Hypothalamus (tissue), 51 donors: ENCODE measurements around the gene PTPRT.
A peak's percentile ranks its signal among the peaks of the same experiment; 100 is the strongest.

Experiments used
- DNase-seq, 51 donors: peaks; one replicate each; lab custom pipeline; 2025; lab: John Stamatoyannopoulos, UW

The PTPRT gene

GRCh38 chr20:42982218-42982617 lies 207.5 kb downstream of the PTPRT start:
- DNase-seq, result peak in 1 of 51 donors; percentile 47

GRCh38 chr20:42981253-42981652 lies 208.5 kb downstream of the PTPRT start:
- no peak for DNase-seq

DNA sequence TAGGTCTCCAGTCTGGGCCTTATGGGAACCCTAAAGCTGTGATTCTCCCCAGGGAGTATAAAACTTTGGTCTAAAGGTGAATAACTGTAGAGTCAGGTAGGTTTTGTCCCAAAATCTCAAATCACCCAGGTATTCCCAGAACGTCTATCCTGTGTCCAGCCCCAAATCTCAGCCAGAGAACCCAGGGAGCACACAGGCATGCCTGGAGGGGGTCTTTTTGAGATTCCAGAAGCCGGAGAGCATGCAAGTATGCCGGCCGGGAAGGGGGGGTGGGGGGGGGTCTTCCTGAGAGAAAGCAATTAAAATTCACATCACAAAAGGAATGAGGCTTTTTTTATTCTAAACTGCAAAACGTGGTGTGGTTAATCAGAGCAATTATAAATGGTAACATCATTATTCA lies 210.0 kb downstream of the PTPRT start:
- no peak for DNase-seq

- DNase-seq, result no peak
Measured at GRCh38 chr20:42978184-42978974, 211.3 kb downstream of the PTPRT start.

DNA sequence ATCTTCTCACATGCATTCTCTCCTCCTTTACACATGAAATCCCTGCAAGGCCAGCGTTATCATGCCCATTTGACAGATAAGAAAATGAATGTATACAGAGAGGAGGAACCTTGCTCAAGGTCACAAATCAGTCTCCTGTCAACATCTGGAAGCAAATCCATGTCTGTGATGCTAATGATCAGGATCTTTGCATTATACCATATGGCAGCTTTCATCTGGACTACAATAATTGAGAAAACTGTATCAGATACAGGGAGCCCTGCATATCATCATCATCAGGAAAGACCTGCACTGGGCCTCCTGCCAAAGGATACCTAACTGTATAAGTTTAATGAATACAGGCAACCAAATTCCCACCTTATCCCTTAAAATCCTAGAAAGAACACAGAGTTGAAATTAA lies 213.7 kb downstream of the PTPRT start:
- DNase-seq, result no peak

GRCh38 chr20:42974347-42974746 lies 215.4 kb downstream of the PTPRT start:
- peak in 2 of 51 donors; percentile 12 to 44 for DNase-seq

DNA sequence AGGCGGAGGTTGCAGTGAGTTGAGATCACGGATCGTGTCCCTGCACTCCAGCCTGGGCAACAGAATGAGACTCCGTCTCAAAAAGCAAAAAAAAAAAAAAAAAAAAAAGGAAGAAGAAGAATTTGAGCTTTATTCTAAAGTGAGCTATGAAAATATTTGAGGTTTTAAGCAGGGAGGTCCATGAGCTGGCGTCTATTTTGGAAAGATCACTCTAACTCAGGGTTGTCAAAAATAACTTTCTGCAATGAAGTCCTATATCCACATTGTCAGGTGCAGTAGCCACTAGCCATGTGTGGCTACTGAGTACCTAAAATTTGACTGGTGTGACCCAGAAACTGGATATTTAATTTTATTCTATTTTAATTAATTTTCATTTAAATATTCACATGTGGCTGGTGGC lies 217.1 kb downstream of the PTPRT start:
- no peak for DNase-seq

- no peak for DNase-seq
Measured at GRCh38 chr20:42968746-42969145, 221.0 kb downstream of the PTPRT start.

- DNase-seq, result no peak
Measured at GRCh38 chr20:42963796-42964195, 225.9 kb downstream of the PTPRT start.

DNA sequence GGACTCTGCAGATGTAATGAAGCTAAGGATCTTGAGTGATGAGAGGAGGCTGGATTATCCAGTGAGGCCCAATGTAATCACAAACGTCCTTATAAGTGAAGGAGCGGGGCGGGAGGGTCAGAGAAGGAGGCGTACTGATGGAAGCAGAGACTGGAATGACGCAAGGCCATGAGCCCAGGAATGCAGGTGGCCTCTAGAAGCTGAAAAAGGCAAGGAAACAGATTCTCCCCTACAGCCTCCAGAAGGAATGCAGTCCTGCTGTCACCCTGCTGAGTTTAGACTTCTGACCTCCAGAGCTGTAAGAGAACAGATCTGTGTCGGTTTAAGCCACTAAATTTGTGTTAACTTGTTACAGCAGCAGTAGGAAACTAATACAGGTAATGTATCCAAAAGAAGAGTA lies 227.9 kb downstream of the PTPRT start:
- DNase-seq, result no peak

GRCh38 chr20:42959996-42960395 lies 229.7 kb downstream of the PTPRT start:
- DNase-seq, result no peak

DNA sequence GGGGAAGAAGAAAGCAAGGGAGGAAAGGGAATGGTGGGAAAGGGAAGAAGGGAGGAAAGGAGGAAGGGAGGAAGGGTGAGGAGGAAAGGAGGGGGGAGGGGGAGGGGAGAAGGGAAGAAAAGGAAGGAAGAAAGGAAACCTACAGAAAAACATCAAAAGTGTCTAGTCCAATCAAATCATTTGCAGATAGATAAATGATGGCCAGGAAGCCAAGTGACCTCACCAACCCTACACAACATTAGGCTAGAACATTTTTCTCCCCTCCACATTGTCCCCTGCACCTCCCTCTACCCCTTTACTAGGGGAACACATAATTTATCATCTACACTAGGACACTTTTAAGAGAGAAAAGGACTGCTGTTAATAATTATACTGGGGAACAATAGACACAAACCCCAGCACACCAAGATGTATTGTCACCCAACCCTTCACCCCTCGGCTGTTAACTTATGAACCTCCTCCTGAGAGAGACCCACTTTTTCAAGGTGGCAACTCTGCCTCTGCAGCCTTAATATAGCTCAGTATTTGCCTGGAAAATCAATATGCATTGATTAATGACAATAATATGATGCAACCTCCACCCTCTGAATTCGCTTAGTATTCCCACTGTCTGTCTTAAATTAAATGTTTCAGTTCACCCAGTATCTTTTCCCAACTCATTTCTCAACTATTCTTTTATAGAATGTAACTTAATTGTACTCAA lies 231.2 kb downstream of the PTPRT start:
- DNase-seq, result no peak

DNA sequence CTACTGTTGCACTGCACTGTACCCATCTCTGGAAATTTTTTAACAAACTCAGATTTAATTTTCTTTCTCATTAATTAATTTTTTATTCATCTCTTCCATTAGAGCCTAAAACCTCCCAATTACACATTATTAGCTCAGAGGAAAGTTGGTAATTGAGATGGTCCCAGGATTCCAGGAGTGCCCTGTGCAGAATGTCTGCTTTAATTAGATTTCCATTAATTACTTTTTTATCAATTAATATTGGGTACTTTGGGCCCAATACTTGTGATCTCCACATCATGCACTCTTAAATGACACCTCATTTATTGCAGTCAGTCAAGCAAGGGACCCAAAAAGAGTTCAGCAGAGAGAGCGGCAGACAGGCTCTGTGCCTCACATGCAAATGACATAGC lies 232.0 kb downstream of the PTPRT start:
- DNase-seq, result no peak

- DNase-seq, result no peak
Measured at GRCh38 chr20:42957018-42957703, 232.5 kb downstream of the PTPRT start.

DNA sequence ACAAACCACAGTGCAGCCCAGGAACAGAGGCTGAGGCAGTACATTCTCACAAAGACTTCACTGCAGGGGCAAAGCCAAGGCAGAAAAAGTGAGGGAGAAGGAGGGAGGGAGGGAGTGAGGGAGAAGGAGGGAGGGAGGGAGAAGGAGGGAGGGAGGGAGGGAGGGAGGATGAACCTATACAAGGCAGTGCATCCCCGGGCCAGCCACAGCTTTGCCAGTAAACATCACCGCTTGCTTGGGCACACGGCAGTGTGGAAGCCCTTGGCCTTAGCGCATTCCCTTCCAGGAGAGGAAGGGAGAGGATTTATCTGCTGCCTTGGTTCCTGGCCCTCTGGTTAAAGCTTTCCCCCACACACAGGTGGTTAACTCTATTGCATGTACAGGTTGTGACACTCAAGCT lies 234.0 kb downstream of the PTPRT start:
- DNase-seq, result no peak

DNA sequence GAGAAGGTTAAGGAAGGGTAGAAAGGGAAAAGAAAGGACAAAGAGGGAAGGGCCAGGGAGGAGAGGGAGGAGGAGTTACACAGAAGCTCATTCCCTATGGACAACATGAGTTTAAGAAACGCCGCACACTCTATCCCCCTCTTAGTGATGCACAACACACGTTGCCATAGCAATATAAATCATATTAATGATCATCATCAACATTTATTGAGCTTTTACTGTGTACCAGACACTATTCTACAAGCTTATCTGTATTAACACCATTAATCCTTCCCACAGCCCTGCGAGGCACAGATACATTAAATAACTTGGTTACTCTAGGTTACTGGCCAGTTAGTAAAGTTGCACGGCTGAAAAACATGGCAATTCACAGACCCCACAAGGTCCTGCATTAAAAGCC lies 234.8 kb downstream of the PTPRT start:
- DNase-seq, result no peak

- peak in 1 of 51 donors; percentile 2 for DNase-seq
Measured at GRCh38 chr20:42949950-42950349, 239.8 kb downstream of the PTPRT start.

DNA sequence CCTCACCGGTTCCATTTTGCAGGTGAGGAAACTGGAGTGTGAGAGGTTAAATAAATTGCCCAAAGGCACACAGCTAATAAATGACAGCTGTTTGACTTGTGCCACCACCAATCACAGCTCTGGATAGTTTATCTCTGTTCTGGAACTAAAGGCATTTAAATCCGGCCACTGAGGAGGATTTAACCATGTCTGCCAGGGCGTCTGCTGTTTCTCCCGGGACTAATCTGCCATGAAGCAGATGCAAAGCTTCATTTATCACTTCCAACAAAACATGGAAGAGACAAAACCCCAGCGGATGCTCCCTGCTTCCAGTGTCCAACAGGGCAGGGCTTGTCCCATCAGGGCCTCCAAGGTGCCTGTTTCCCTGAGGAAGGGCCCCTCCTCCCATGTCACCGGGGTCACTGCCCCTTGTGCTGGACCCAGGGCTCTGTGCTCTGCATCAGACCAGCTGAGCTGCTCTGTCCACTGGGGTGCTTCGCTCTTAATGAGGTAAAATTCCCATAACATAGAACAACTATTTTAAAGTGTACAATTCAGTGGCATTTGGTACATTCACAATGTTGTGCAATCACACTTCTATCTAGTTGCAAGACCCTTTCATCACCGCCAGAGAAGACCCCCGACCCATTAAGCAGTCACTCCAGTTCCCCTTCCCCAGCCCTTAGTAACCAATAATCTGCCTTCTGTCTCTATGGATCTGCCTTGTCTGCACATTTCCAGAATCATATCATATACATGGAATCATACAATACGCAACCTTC lies 244.3 kb downstream of the PTPRT start:
- no peak for DNase-seq

DNA sequence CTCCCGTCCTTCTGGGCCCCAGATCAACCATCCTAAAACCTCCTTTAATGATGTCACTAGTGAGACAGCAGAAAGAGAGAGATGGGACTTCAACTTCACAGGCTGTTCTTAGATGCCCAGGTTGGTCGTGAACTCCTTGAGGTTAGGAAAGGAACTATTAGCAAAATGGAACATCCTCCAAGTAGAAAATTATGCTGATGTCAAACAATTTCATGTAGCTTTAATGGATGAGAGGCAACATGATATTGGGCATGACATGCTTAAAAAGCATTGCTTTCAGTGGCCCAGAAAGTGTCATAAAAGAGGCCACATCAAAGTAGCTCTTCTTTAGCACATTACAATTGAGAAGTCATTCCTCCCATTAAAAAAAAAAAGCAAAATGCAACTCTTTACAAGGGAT lies 248.1 kb downstream of the PTPRT start:
- DNase-seq, result no peak

DNA sequence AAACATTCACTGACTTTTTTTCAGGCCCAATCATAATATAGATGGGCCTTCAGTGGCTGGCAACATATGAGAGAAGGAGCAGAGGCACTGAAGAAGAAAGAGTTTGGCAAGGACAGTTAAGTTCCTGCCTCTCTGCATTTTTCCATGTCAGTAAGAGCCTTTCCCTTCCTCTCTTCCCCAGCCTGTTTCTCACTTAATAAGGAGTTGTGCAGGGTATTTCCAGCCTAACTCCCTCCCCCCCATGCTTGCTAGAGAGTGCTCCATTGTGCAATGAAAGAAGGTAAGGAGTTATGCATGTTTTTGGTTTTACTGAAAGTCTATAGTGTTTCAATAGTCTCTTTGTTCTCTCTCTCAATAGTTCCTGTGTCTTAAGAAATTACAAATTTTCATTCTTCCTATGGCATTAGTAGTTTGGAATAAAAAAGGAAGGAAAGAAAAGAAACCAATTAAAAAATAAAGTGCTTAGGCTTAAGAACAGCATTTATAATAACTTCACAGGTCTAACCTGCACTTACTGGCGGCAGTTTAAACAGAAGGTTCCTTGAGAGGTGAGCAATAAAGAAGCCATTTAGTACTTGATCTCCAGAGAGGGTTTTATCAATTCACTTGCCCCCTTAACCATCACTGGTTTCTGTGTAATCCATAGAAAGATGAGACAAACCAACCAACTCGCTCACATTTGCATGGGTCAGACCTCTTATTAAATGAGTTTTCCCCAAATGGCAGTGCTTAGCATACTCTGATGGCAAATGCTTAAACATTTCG lies 251.1 kb downstream of the PTPRT start:
- no peak for DNase-seq
